Heart right ventricle (tissue), 16 donors: ENCODE results near the gene RCBTB2. TPM values are rescaled to one million over a fixed set of nuclear protein-coding genes. Genes with fewer than 3 reads are reported as not detected.

Experiments
- ATAC-seq, 8 donors: fragments of 200-7000 bp; cut with Tn5 transposase; one replicate each; pipeline ENCODE4 v1.9.1; 2020; ENCODE audit warnings: mild to moderate bottlenecking in 8 of 8, moderate library complexity in 8 of 8, moderate number of reproducible peaks in 1 of 8
- DNase-seq, 2 donors: peaks; one replicate each; pipeline ENCODE4 v3.0.0-alpha.2; 2020
- H3K27ac ChIP-seq, 10 donors: fragments of 200-600 bp; sonication (generic) in 2 of 10; one replicate each; pipeline versions ENCODE4 v1.5.0 to v1.8.0; 2020 to 2022; ENCODE audit warnings: mild to moderate bottlenecking in 3 of 10
- H3K27me3 ChIP-seq, 7 donors: fragments of 200-600 bp; one replicate each; pipeline ENCODE4 v1.8.0; 2021 to 2022; ENCODE audit warnings: mild to moderate bottlenecking in 2 of 7
- H3K36me3 ChIP-seq, 9 donors: fragments of 200-600 bp; sonication (generic) in 1 of 9; one replicate each; pipeline versions ENCODE4 v1.5.0 to v1.8.0; 2020 to 2022; ENCODE audit warnings: mild to moderate bottlenecking in 2 of 9
- H3K4me1 ChIP-seq, 9 donors: fragments of 200-600 bp; sonication (generic) in 1 of 9; one replicate each; pipeline versions ENCODE4 v1.5.0 to v1.8.0; 2020 to 2022; ENCODE audit warnings: mild to moderate bottlenecking in 4 of 9
- H3K4me3 ChIP-seq, 10 donors: fragments of 200-600 bp; sonication (generic) in 2 of 10; one replicate each; pipeline versions ENCODE4 v1.5.0 to v1.8.0; 2020 to 2022; ENCODE audit warnings: mild to moderate bottlenecking in 7 of 10, moderate library complexity in 2 of 10
- H3K9me3 ChIP-seq, 11 donors: fragments of 200-600 bp in 10 of 11; sonication (generic) in 2 of 11; one replicate each; pipeline versions ENCODE4 v1.5.0 to v1.8.0; 2013 to 2022; ENCODE audit warnings: mild to moderate bottlenecking in 2 of 11, control low read depth in 1 of 11, moderate library complexity in 1 of 11
- CTCF ChIP-seq, 9 donors: fragments of 200-600 bp; sonication (generic) in 2 of 9; IDR thresholded peaks; one replicate each; pipeline versions ENCODE4 v1.5.0 to v1.8.0; 2021 to 2022; ENCODE audit warnings: antibody characterized with exemption in 9 of 9, mild to moderate bottlenecking in 5 of 9, moderate library complexity in 1 of 9
- WGBS, 2 donors: extraction: QIAGEN DNeasy Blood & Tissue Kit; methylation state at CpG; one replicate each; pipeline ENCODE4 v1.1.7; 2013; ENCODE audit warnings: inconsistent platforms in 1 of 2; 5-methylcytosine and 5-hydroxymethylcytosine counted together
- intact Hi-C, 10 donors: fragments of 100-400 bp; cut with DNase I; formaldehyde crosslinking; loops; one replicate each; pipeline versions ENCODE4 v1.11.1 to v1.14.2; 2022
- polyA plus RNA-seq, 2 donors: library from polyadenylated mRNA; stranded (reverse); fragments of 200-250 nt; gene quantifications; one replicate each; pipeline ENCODE4 v1.2.3, GENCODE V29; 2013
- total RNA-seq, 10 donors: library from RNA; stranded (reverse); fragmentation: NEBNext Ultra II Directional in 3 of 10; extraction: Animal tissue kit (Norgen Biotek cat#: 25700) in 3 of 10; gene quantifications; one replicate each; pipeline versions ENCODE4 v1.2.1 to v1.2.4, GENCODE V29; 2021 to 2023
- donor health status: Arrhythmogenic right ventricular cardiomyopathy.
- donor health status: ischemic (EF 13 %, LVEDD 7.1; RV severe dilation, severe dysfunction).
- donor health status: healthy with polysubstance abuse.
- donor health status: DM: no; HTN: yes; CAD: no.
- donor health status: DM: no; HTN: no; CAD: no.
- donor health status: ischemic (EF 25% LVEDD 6.9; RV normal size, moderate dysfunction).
- donor health status: ischemic (EF 25% LVEDD 5.7; RV mildly dilated, moderate dysfunction).
- donor health status: healthy.
- donor health status: DM: yes; HTN: yes; CAD: no.
- donor health status: Ischemic cardiomyopathy.
- donor health status: ischemic (EF 35%, LVEDD 5.7; RV mildly dilated, moderate dysfunction).
- donor health status: nonischemic (EF 11% LVEDD 7.7; RV severe dilation, severe dysfunction).
- donor health status: DM: yes; HTN: yes; CAD: no.
- donor health status: PGD.
- donor health status: ischemic (EF 29% LVEDD 5.4; RV normal size, mild dysfunction).
- donor health status: nonischemic (EF 23%, LVEDD 6.1; RV moderate dilation, normal function).

Gene RCBTB2
- total and polyA plus RNA-seq, 12 donors = 4.9 to 22.9 (median 12.2) TPM

GRCh38 chr13:48448285-48448958 is 84.5 kb downstream of the RCBTB2 start:
- Histone ChIP-seq H3K27me3 (no peaks in the 10 kb centered on the region), H3K9me3 (peaks cover 0 to 23% (median 13%) of the 10 kb centered on the region in 11 donors), H3K4me3 (peak overlapping the region in 5 of 10 donors; percentile 5 to 21 (median 7)), H3K27ac (peak overlapping the region in 7 of 10 donors; percentile 7 to 69 (median 30)), H3K36me3 (peaks cover 0 to 7% (median 4%) of the 10 kb centered on the region in 9 donors), H3K4me1 (peaks cover 0 to 50% (median 12%) of the 10 kb centered on the region in 9 donors)
- intact Hi-C loops = loop anchor here in 2 of 10 donors (5.0 to 10.0 kb wide), 2 partner anchors 44 to 56 kb away; no protein-coding TSS in a partner anchor
- no peak for TF ChIP-seq CTCF (IDR thresholded peaks at IDR 0.05)
- DNase-seq (no peak), ATAC-seq (no peak)
- 79 to 85% methylated on average over 3 of the region's 3 CpGs for WGBS, 2 donors

GRCh38 chr13:48446464-48446863 is 86.4 kb downstream of the RCBTB2 start:
- peaks cover 0 to 19% (median 13%) of the 10 kb centered on the region in 11 donors for H3K9me3 ChIP-seq
- DNase-seq (no peak), ATAC-seq (peak in 5 of 8 donors; percentile 37 to 75 (median 68))
- intact Hi-C loops = loop anchor here in 2 of 10 donors (5.0 to 10.0 kb wide), 2 partner anchors 46 to 58 kb away; no protein-coding TSS in a partner anchor
- no peak overlapping the region for H3K4me3 ChIP-seq
- no peak for TF ChIP-seq CTCF (IDR thresholded peaks at IDR 0.05)
- H3K36me3 ChIP-seq = no peaks in the 10 kb centered on the region
- WGBS, 2 donors = 97 to 100% methylated on average over 1 of the region's 1 CpG
- peaks cover 0 to 64% (median 12%) of the 10 kb centered on the region in 9 donors for H3K4me1 ChIP-seq
- H3K27me3 ChIP-seq = no peaks in the 10 kb centered on the region
- peak overlapping the region in 4 of 10 donors; percentile 31 to 54 (median 38) for H3K27ac ChIP-seq

- Histone ChIP-seq H3K9me3 (no peaks in the 10 kb centered on the region), H3K4me3 (no peak overlapping the region), H3K4me1 (peaks cover 0 to 55% (median 10%) of the 10 kb centered on the region in 9 donors), H3K36me3 (no peaks in the 10 kb centered on the region), H3K27ac (peak overlapping the region in 1 of 10 donors; percentile 15), H3K27me3 (no peaks in the 10 kb centered on the region)
- ATAC-seq (no peak), DNase-seq (no peak)
- WGBS, 2 donors = 68 to 76% methylated on average over 1 of the region's 1 CpG
- TF ChIP-seq CTCF (IDR thresholded peaks at IDR 0.05) = no peak
- intact Hi-C loops = loop anchor here in 1 of 10 donors (10.0 kb wide), 1 partner anchor 61 kb away; no protein-coding TSS in a partner anchor
These were observed 89.3 kb downstream of the RCBTB2 start for GRCh38 chr13:48443442-48444208.

Other genes starting within 250 kb of the RCBTB2 start
- 10 to 100 TPM; 22.3 to 42.0 (median 26.8) TPM for gene RB1, start 229.3 kb downstream of the RCBTB2 start, total RNA-seq
- 10 to 100 TPM; 12.1 to 12.3 TPM for gene RB1, start 229.3 kb downstream of the RCBTB2 start, polyA plus RNA-seq
- gene LPAR6, start 120.0 kb downstream of the RCBTB2 start, total RNA-seq = 10 to 100 TPM in 7 of 10 donors, 1 to 10 TPM in 3; 5.0 to 28.7 (median 12.1) TPM
- 10 to 100 TPM; 10.6 to 45.1 TPM for gene LPAR6, start 120.0 kb downstream of the RCBTB2 start, polyA plus RNA-seq
- gene CYSLTR2, start 120.8 kb upstream of the RCBTB2 start, total RNA-seq = 10 to 100 TPM in 1 of 10 donors, 1 to 10 TPM in 9; 2.1 to 10.7 (median 6.2) TPM
- 1 to 10 TPM; 1.1 to 9.9 TPM for gene CYSLTR2, start 120.8 kb upstream of the RCBTB2 start, polyA plus RNA-seq